ENCODE results near the gene GLRX5. TPM values are rescaled to one million over a fixed set of nuclear protein-coding genes. Genes with fewer than 3 reads are reported as not detected.

Gene GLRX5
- total and polyA plus RNA-seq, 2 experiments from 2014 or later, result 50.2 to 181 TPM

GRCh38 chr14:95500201-95500681 is 34.6 kb upstream of the GLRX5 start:
- no peak for DNase-seq (ENCODE audit: low read depth in 1 of 2, low spot score in 1 of 2)
- no peaks in the 10 kb centered on the region for H3K9me3 ChIP-seq (ENCODE audit: low read depth)
- H3K36me3 ChIP-seq, result no peaks in the 10 kb centered on the region
- peak overlapping the region; percentile 50 for H3K27ac ChIP-seq
- no peak overlapping the region for H3K4me3 ChIP-seq
- H3K27me3 ChIP-seq, result no peaks in the 10 kb centered on the region
- TF ChIP-seq CTCF (IDR thresholded peaks at IDR 0.05; ENCODE audit: low read depth, low read length), result no peak
- H3K4me1 ChIP-seq (ENCODE audit: low read depth), result peaks cover 31% of the 10 kb centered on the region

DNA sequence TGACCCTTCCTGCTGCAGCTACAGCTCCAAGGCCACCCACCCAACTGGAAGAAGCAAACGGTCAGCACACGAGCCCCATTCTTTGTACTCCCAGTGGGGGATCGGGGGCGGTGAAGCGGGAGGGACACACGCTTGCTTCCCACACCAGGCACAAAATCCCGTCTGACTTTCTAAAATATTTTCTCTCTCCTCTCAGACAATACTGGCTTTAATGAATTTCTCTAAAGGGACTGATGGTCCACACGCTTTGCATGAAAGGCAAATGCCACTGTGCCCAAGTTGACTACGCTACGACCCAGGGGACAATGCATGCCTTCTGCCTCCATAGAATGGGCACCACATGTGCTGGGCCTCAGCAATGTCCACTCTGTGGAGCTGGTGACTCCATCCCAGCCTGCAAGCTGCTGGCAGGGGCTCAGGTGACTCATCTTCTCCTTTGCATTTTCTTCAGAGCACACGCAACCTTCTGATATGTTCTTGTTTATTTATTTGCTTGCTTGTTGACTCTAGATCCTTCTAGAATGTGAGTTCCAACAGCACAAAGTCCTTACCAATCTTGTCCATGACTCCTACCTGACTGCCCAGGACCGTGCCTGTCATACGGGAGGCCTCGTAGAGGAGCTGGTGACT is 34.0 kb upstream of the GLRX5 start:
- no peak for TF ChIP-seq CTCF (IDR thresholded peaks at IDR 0.05; ENCODE audit: low read depth, low read length)
- peak in 1 of 2 donors; percentile 79 for DNase-seq (ENCODE audit: low read depth in 1 of 2, low spot score in 1 of 2)
- no peak overlapping the region for H3K4me3 ChIP-seq
- H3K4me1 ChIP-seq (ENCODE audit: low read depth), result peaks cover 28% of the 10 kb centered on the region
- no peaks in the 10 kb centered on the region for H3K27me3 ChIP-seq
- no peaks in the 10 kb centered on the region for H3K36me3 ChIP-seq
- H3K27ac ChIP-seq, result peak overlapping the region; percentile 50
- H3K9me3 ChIP-seq (ENCODE audit: low read depth), result no peaks in the 10 kb centered on the region

GRCh38 chr14:95502381-95502950 is 32.4 kb upstream of the GLRX5 start:
- Histone ChIP-seq H3K27me3 (no peaks in the 10 kb centered on the region), H3K9me3 (ENCODE audit: low read depth) (no peaks in the 10 kb centered on the region), H3K36me3 (no peaks in the 10 kb centered on the region), H3K4me1 (ENCODE audit: low read depth) (peaks cover 12% of the 10 kb centered on the region), H3K4me3 (no peak overlapping the region), H3K27ac (no peak overlapping the region)
- TF ChIP-seq CTCF (IDR thresholded peaks at IDR 0.05; ENCODE audit: low read depth, low read length), result no peak
- DNase-seq (ENCODE audit: low read depth in 1 of 2, low spot score in 1 of 2), result no peak

- no peaks in the 10 kb centered on the region for H3K36me3 ChIP-seq
- no peaks in the 10 kb centered on the region for H3K9me3 ChIP-seq (ENCODE audit: low read depth)
- DNase-seq (ENCODE audit: low read depth in 1 of 2, low spot score in 1 of 2), result no peak
- no peaks in the 10 kb centered on the region for H3K27me3 ChIP-seq
- no peak overlapping the region for H3K27ac ChIP-seq
- TF ChIP-seq CTCF (IDR thresholded peaks at IDR 0.05; ENCODE audit: low read depth, low read length), result no peak
- peaks cover 7% of the 10 kb centered on the region for H3K4me1 ChIP-seq (ENCODE audit: low read depth)
- no peak overlapping the region for H3K4me3 ChIP-seq
These were observed 31.3 kb upstream of the GLRX5 start for GRCh38 chr14:95503365-95504134.

GRCh38 chr14:95504135-95505029 is 30.5 kb upstream of the GLRX5 start:
- peak in 1 of 2 donors; percentile 81 for DNase-seq (ENCODE audit: low read depth in 1 of 2, low spot score in 1 of 2)
- H3K27me3 ChIP-seq, result no peaks in the 10 kb centered on the region
- H3K9me3 ChIP-seq (ENCODE audit: low read depth), result no peaks in the 10 kb centered on the region
- no peak for TF ChIP-seq CTCF (IDR thresholded peaks at IDR 0.05; ENCODE audit: low read depth, low read length)
- H3K4me1 ChIP-seq (ENCODE audit: low read depth), result peaks cover 7% of the 10 kb centered on the region
- no peak overlapping the region for H3K27ac ChIP-seq
- H3K36me3 ChIP-seq, result no peaks in the 10 kb centered on the region
- H3K4me3 ChIP-seq, result no peak overlapping the region
